CD4-positive, alpha-beta T cell (primary cell): ENCODE results near the gene APOO. TPM values are rescaled to one million over a fixed set of nuclear protein-coding genes. Genes with fewer than 3 reads are reported as not detected.

ENCODE experiments used
- ATAC-seq: fragments of 200-7000 bp; cut with Tn5 transposase; one replicate; pipeline ENCODE4 v1.10.0; 2022; ENCODE audit warnings: mild to moderate bottlenecking; ENCODE audit not compliant: poor library complexity
- CTCF ChIA-PET: fragments of 350-600 bp; sonication (Branson Sonifier 250); formaldehyde crosslinking; loops from one replicate; lab custom pipeline; 2021; ENCODE audit warnings: antibody characterized with exemption, inconsistent platforms; lab: Charles Lee
- POLR2A ChIA-PET: fragments of 350-600 bp; sonication (Branson Sonifier 250); formaldehyde crosslinking; loops from one replicate; lab custom pipeline; 2021; ENCODE audit warnings: antibody characterized with exemption, inconsistent platforms; lab: Charles Lee
- DNase-seq, 14 experiments: peaks; one replicate each; pipeline ENCODE4 v3.0.0-alpha.2; 2013 to 2020; ENCODE audit warnings: mixed read lengths in 2 of 14
- H3K27ac ChIP-seq, 2 donors: one replicate each; pipeline versions ENCODE4 v1.5.1 to v1.7.0; 2013; ENCODE audit warnings: low read length in 2 of 2, low read depth in 1 of 2, mild to moderate bottlenecking in 1 of 2
- H3K27me3 ChIP-seq, 2 experiments: 1 replicate in 1 of 2; 2 replicates in 1 of 2; pipeline versions ENCODE4 v1.6.1 to v1.7.0; 2013; ENCODE audit warnings: low read length in 2 of 2, control low read depth in 1 of 2, mild to moderate bottlenecking in 1 of 2, moderate library complexity in 1 of 2; ENCODE audit not compliant: insufficient read depth in 2 of 2, control insufficient read depth in 1 of 2
- H3K36me3 ChIP-seq: one replicate; pipeline ENCODE4 v1.6.1; 2013; ENCODE audit warnings: low read length, control low read depth; ENCODE audit not compliant: insufficient read depth
- H3K4me1 ChIP-seq: one replicate; pipeline ENCODE4 v1.6.1; 2013; ENCODE audit warnings: low read length, control low read depth; ENCODE audit not compliant: insufficient read depth
- H3K4me3 ChIP-seq: one replicate; pipeline ENCODE4 v1.5.1; 2013; ENCODE audit warnings: mild to moderate bottlenecking, low read length, moderate library complexity
- H3K9me3 ChIP-seq, 2 experiments: 1 replicate in 1 of 2; 2 replicates in 1 of 2; pipeline versions ENCODE4 v1.6.1 to v1.7.0; 2013; ENCODE audit warnings: low read length in 2 of 2, mild to moderate bottlenecking in 2 of 2, control low read depth in 1 of 2, moderate library complexity in 1 of 2; ENCODE audit not compliant: control insufficient read depth in 1 of 2, insufficient read depth in 1 of 2
- H3K27ac Mint-ChIP-seq: one replicate; pipeline ENCODE4 v1.8.0; 2020; ENCODE audit warnings: mixed read lengths
- H3K27me3 Mint-ChIP-seq: one replicate; pipeline ENCODE4 v1.8.0; 2021; ENCODE audit warnings: mixed read lengths
- H3K36me3 Mint-ChIP-seq: one replicate; pipeline ENCODE4 v1.8.0; 2021; ENCODE audit warnings: low read depth, mixed read lengths
- H3K4me1 Mint-ChIP-seq: one replicate; pipeline ENCODE4 v1.8.0; 2021; ENCODE audit warnings: low read depth, mixed read lengths
- H3K4me3 Mint-ChIP-seq: one replicate; pipeline ENCODE4 v1.8.0; 2020; ENCODE audit warnings: mild to moderate bottlenecking, mixed read lengths
- H3K9me3 Mint-ChIP-seq: one replicate; pipeline ENCODE4 v1.8.0; 2020; ENCODE audit warnings: mixed read lengths
- intact Hi-C, 2 experiments: fragments of 100-400 bp; cut with DNase I in 1 of 2; cut with micrococcal nuclease in 1 of 2; formaldehyde crosslinking; loops; one replicate each; pipeline versions ENCODE4 v1.15.1 to v1.9.0; 2023 to 2025; cut with DNase I, micrococcal nuclease
- total RNA-seq, 174 experiments: library from RNA in 2 of 174; stranded (reverse) in 2 of 174; gene quantifications; one replicate each; pipeline ENCODE4 v1.2.3 and lab custom pipeline; 2021 to 2026
- TF ChIP-seq, protein P1 (sequence below): fragments of 200-600 bp; IDR thresholded peaks from one replicate; pipeline ENCODE4 v1.8.0; 2022; ENCODE audit warnings: antibody characterized with exemption, mild to moderate bottlenecking

The APOO gene
- total RNA-seq, 2 experiments from 2014 or later, result 3.3 to 4.9 TPM

GRCh38 chrX:23802431-23802830 lies 105.3 kb downstream of the APOO start:
- ChIA-PET POLR2A (no interaction called here), CTCF (no interaction called here)
- Histone ChIP-seq H3K27me3 (no peaks in the 10 kb centered on the region), H3K9me3 (no peaks in the 10 kb centered on the region), H3K4me1 (no peaks in the 10 kb centered on the region), H3K27ac (no peak overlapping the region), H3K4me3 (no peak overlapping the region), H3K36me3 (no peaks in the 10 kb centered on the region)
- no peaks in the 10 kb centered on the region for H3K36me3 Mint-ChIP-seq
- no peaks in the 10 kb centered on the region for H3K9me3 Mint-ChIP-seq
- H3K27ac Mint-ChIP-seq, result no peak overlapping the region
- DNase-seq (no peak), ATAC-seq (no peak)
- no peaks in the 10 kb centered on the region for H3K4me1 Mint-ChIP-seq
- no peak overlapping the region for H3K4me3 Mint-ChIP-seq
- H3K27me3 Mint-ChIP-seq, result no peaks in the 10 kb centered on the region
- intact Hi-C loops, result no loop called here
- TF ChIP-seq, protein P1, sequence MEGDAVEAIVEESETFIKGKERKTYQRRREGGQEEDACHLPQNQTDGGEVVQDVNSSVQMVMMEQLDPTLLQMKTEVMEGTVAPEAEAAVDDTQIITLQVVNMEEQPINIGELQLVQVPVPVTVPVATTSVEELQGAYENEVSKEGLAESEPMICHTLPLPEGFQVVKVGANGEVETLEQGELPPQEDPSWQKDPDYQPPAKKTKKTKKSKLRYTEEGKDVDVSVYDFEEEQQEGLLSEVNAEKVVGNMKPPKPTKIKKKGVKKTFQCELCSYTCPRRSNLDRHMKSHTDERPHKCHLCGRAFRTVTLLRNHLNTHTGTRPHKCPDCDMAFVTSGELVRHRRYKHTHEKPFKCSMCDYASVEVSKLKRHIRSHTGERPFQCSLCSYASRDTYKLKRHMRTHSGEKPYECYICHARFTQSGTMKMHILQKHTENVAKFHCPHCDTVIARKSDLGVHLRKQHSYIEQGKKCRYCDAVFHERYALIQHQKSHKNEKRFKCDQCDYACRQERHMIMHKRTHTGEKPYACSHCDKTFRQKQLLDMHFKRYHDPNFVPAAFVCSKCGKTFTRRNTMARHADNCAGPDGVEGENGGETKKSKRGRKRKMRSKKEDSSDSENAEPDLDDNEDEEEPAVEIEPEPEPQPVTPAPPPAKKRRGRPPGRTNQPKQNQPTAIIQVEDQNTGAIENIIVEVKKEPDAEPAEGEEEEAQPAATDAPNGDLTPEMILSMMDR, result no peak

DNA sequence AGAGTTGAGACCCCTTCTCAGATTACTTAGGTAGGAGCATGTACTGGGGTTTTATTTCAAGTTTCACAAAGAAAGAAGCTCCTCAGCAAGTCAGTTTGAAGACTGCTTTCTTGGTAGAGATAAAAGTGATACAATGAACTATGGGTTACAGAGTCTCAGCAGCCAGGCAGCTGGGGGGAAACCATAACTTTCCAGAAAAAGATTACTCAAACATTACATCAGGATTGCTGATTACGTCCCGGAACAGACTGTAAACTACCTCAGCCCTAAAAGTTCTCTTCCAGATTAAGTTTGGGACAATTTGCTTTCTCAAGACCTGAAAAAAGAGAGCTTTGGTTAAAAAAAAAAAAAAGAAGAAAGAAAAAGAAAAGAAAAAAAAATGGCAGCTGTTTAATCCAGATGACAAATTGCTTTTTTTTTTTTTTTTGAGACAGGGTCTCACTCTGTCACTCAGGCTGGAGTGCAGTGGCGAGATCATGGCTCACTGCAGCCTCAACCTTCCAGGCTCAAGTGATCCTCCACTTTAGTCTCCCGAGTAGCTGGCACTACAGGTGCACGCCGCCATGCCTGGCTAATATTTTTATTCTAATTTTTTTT lies 108.2 kb downstream of the APOO start:
- intact Hi-C loops, result no loop called here
- Mint-ChIP-seq H3K36me3 (no peaks in the 10 kb centered on the region), H3K9me3 (no peaks in the 10 kb centered on the region), H3K27ac (no peak overlapping the region), H3K4me3 (no peak overlapping the region), H3K27me3 (no peaks in the 10 kb centered on the region), H3K4me1 (no peaks in the 10 kb centered on the region)
- H3K27me3 ChIP-seq, result no peaks in the 10 kb centered on the region
- TF ChIP-seq, protein P1, result no peak
- H3K9me3 ChIP-seq, result no peaks in the 10 kb centered on the region
- POLR2A ChIA-PET, result interaction anchor here (2.0 kb wide), 1 partner anchor 16 kb away, joined by 5 read pairs; the partner anchor contains the start of gene SAT1
- no peak overlapping the region for H3K27ac ChIP-seq
- H3K36me3 ChIP-seq, result no peaks in the 10 kb centered on the region
- CTCF ChIA-PET, result no interaction called here
- no peak for ATAC-seq
- no peak for DNase-seq
- no peak overlapping the region for H3K4me3 ChIP-seq
- H3K4me1 ChIP-seq, result no peaks in the 10 kb centered on the region

DNA sequence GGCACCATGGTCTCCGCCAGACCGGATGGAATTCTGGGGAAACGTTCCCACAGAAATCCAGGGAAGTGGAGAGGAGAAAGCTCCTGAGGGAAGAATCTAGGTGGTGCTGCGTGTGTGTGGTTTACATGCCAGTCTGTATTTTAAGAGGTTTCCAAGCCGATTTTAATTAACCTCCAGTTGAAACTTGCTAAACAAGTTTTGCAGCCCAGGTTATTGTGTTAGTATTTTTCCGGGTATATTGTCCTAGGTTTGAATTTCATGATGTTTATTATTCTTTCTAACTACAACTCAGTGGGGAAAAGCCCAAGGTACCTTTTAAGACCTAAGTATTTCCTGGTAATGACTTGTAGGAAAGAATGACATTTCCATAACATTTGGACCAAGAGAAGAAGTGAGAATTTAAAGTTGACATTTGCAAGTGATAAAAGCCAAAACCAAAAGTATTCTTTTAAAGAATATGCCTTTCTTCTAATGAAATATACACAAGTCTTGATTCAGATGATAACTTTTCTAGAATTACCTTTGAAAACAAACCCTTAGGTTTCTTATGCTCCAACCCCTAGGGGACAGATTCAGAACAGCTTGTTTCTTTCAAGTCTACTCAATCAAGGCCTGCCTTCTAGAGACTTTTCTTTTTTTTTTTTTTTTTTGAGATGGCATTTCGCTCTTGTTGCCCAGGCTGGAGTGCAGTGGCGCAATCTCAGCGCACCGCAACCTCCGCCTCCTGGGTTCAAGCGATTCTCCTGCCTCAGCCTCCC lies 110.2 kb downstream of the APOO start:
- CTCF ChIA-PET, result no interaction called here
- H3K4me3 ChIP-seq, result no peak overlapping the region
- no peaks in the 10 kb centered on the region for H3K4me1 ChIP-seq
- H3K4me3 Mint-ChIP-seq, result no peak overlapping the region
- no peak overlapping the region for H3K27ac ChIP-seq
- no peaks in the 10 kb centered on the region for H3K4me1 Mint-ChIP-seq
- TF ChIP-seq, protein P1, result no peak
- no peaks in the 10 kb centered on the region for H3K27me3 ChIP-seq
- POLR2A ChIA-PET, result no interaction called here
- H3K27me3 Mint-ChIP-seq, result no peaks in the 10 kb centered on the region
- no peaks in the 10 kb centered on the region for H3K36me3 Mint-ChIP-seq
- no peaks in the 10 kb centered on the region for H3K9me3 Mint-ChIP-seq
- no peaks in the 10 kb centered on the region for H3K9me3 ChIP-seq
- intact Hi-C loops, result no loop called here
- H3K27ac Mint-ChIP-seq, result no peak overlapping the region
- no peaks in the 10 kb centered on the region for H3K36me3 ChIP-seq
- DNase-seq, result no peak
- no peak for ATAC-seq
